Adrenal gland (tissue), 12 donors: ENCODE results near the gene SNN. TPM values are rescaled to one million over a fixed set of nuclear protein-coding genes. Genes with fewer than 3 reads are reported as not detected.

Source experiments
- DNase-seq, 7 donors: peaks; one replicate each; pipeline ENCODE4 v3.0.0-alpha.2; 2019 to 2020
- H3K27ac ChIP-seq, 5 donors: fragments of 200-600 bp; sonication (generic) in 4 of 5; 1 replicate in 3 of 5; 2 replicates in 2 of 5; pipeline versions ENCODE4 v1.5.1 to v1.8.0; 2016 to 2020; ENCODE audit warnings: mild to moderate bottlenecking in 1 of 5
- H3K27me3 ChIP-seq: fragments of 200-600 bp; 2 replicates; pipeline ENCODE4 v1.8.0; 2021
- H3K36me3 ChIP-seq, 2 donors: fragments of 200-600 bp; replicated peaks in 1 of 2; 1 replicate in 1 of 2; 2 replicates in 1 of 2; pipeline versions ENCODE4 v1.5.1 to v1.8.0; 2018 to 2022
- H3K4me1 ChIP-seq, 2 donors: fragments of 200-600 bp; replicated peaks in 1 of 2; 1 replicate in 1 of 2; 2 replicates in 1 of 2; pipeline versions ENCODE4 v1.5.1 to v1.8.0; 2018 to 2021
- H3K4me3 ChIP-seq, 4 donors: fragments of 200-600 bp; sonication (generic) in 3 of 4; one replicate each; pipeline ENCODE4 v1.5.1; 2016 to 2018
- H3K9me3 ChIP-seq, 3 donors: fragments of 200-600 bp; sonication (generic) in 1 of 3; replicated peaks in 1 of 3; 1 replicate in 2 of 3; 2 replicates in 1 of 3; pipeline versions ENCODE4 v1.5.1 to v1.8.0; 2016 to 2021
- POLR2A ChIP-seq, 2 donors: fragments of 450-650 bp; IDR thresholded peaks; one replicate each; pipeline ENCODE4 v1.6.1; 2017; ENCODE audit warnings: antibody characterized with exemption in 2 of 2, mild to moderate bottlenecking in 2 of 2, moderate library complexity in 1 of 2
- WGBS, 4 donors: extraction: QIAGEN DNeasy Blood & Tissue Kit in 2 of 4; methylation state at CpG; one replicate each; pipeline versions ENCODE4 v1.1.5 to v1.1.7; 2013 to 2017; 5-methylcytosine and 5-hydroxymethylcytosine counted together
- intact Hi-C, 2 donors: fragments of 100-400 bp; cut with DNase I; formaldehyde crosslinking; loops; one replicate each; pipeline versions ENCODE4 v1.14.1 to v1.15.0; 2022 to 2023
- polyA plus RNA-seq, 3 donors: library from polyadenylated mRNA; stranded (reverse); fragments of 200-250 nt in 2 of 3; fragments of 350-450 nt in 1 of 3; fragmentation: Illumina TruSeq in 1 of 3; extraction: RNeasy Lipid Tissue Mini Kit (QIAGEN cat#74804) in 1 of 3; gene quantifications; one replicate each; pipeline ENCODE4 v1.2.3, GENCODE V29; 2013 to 2014
- total RNA-seq, 9 donors: library from RNA; depleted of rRNA in 4 of 9; stranded (reverse); fragments of >200 nt in 4 of 9; fragments of 120-200 nt in 1 of 9; fragmentation: NEBNext Ultra II Directional in 1 of 9; extraction: Animal tissue kit (Norgen Biotek cat#: 25700) in 1 of 9; gene quantifications; one replicate each; pipeline versions ENCODE4 v1.1.0 to v1.2.4, GENCODE V29; 2013 to 2023
- TF ChIP-seq, protein P1 (sequence below), 6 experiments: fragments of 450-650 bp in 4 of 6; fragments of 200-600 bp in 2 of 6; sonication (generic) in 1 of 6; IDR thresholded peaks; 1 replicate in 5 of 6; 2 replicates in 1 of 6; pipeline versions ENCODE4 v1.5.1 to v1.8.0; 2016 to 2021; ENCODE audit warnings: antibody characterized with exemption in 6 of 6, mild to moderate bottlenecking in 2 of 6, moderate library complexity in 1 of 6
- donor health status: healthy with polysubstance abuse.
- donor health status: Bipolar disorder and iron deficiency.
- donor health status: DM: yes; HTN: yes; CAD: no.
- donor health status: DM: no; HTN: no; CAD: no.
- donor health status: DM: no; HTN: no; CAD: no.
- donor health status: DM: yes; HTN: yes; CAD: no.

Gene SNN
- total and polyA plus RNA-seq, 12 donors: 10.5 to 94.7 (median 39.3) TPM

DNA sequence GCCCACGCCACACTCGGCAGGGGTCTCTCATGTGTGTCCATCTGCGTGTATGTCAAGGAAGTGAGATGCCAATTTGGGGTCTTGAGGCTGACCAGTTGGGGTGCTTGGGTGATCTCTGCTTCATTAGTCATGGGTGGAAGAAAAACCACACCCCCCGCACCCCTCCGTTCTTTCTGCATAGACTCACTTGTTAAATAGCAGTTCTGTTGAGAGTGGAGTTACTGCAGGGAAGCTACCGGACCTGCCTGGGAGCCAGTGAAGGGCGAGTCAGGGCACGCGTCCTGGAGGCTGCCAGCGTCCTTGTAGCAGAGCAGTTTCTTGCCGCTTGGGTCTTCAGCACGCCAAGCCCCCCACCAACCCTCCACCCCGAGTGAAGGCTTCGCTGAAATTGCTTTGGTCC lies 8.5 kb downstream of the SNN start:
- no peaks in the 10 kb centered on the region for H3K27me3 ChIP-seq
- H3K27ac ChIP-seq: peak overlapping the region in 1 of 5 donors; percentile 80
- peaks cover 0 to 46% of the 10 kb centered on the region in 2 donors for H3K36me3 ChIP-seq
- H3K9me3 ChIP-seq: no peaks in the 10 kb centered on the region
- H3K4me3 ChIP-seq: no peak overlapping the region
- TF ChIP-seq, protein P1, sequence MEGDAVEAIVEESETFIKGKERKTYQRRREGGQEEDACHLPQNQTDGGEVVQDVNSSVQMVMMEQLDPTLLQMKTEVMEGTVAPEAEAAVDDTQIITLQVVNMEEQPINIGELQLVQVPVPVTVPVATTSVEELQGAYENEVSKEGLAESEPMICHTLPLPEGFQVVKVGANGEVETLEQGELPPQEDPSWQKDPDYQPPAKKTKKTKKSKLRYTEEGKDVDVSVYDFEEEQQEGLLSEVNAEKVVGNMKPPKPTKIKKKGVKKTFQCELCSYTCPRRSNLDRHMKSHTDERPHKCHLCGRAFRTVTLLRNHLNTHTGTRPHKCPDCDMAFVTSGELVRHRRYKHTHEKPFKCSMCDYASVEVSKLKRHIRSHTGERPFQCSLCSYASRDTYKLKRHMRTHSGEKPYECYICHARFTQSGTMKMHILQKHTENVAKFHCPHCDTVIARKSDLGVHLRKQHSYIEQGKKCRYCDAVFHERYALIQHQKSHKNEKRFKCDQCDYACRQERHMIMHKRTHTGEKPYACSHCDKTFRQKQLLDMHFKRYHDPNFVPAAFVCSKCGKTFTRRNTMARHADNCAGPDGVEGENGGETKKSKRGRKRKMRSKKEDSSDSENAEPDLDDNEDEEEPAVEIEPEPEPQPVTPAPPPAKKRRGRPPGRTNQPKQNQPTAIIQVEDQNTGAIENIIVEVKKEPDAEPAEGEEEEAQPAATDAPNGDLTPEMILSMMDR (IDR thresholded peaks at IDR 0.05): no peak
- no peak for TF ChIP-seq POLR2A (IDR thresholded peaks at IDR 0.05)
- intact Hi-C loops: no loop called here
- H3K4me1 ChIP-seq: peaks cover 35 to 63% of the 10 kb centered on the region in 2 donors
- 89 to 96% (median 92%) methylated on average over 12 to 14 of the region's 14 CpGs for WGBS, 4 donors
- DNase-seq: no peak

DNA sequence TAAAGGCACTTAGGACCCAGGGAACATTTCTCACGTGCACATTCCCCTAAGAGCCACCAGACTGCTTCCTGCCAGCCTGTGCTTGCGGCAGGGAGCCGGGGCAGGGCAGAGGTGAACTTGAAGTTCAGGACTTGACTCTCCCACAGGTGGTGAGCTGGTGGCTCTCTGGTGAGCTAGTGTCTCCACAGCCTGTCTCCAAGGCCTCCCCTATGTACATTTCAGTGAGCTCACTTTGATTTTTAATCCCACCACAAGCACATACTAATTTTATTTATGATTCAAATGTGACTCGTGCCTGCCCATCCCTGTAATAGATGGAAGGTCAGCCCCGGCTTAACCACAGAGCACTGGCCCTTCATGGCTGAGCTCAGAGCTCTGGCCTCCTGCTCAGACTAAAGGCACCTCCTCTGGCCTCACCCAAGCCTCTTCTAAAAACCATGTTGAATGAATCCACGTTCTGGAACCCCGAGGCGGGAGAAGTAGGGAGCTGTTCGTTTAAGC lies 9.2 kb downstream of the SNN start:
- Histone ChIP-seq H3K4me1 (peaks cover 30 to 58% of the 10 kb centered on the region in 2 donors), H3K36me3 (peaks cover 0 to 46% of the 10 kb centered on the region in 2 donors), H3K27me3 (no peaks in the 10 kb centered on the region), H3K27ac (peak overlapping the region in 3 of 5 donors; percentile 29 to 73 (median 50)), H3K4me3 (no peak overlapping the region), H3K9me3 (no peaks in the 10 kb centered on the region)
- 66 to 74% (median 71%) methylated on average over 9 of the region's 9 CpGs for WGBS, 4 donors
- intact Hi-C loops: no loop called here
- TF ChIP-seq, protein P1 (IDR thresholded peaks at IDR 0.05): no peak
- no peak for TF ChIP-seq POLR2A (IDR thresholded peaks at IDR 0.05)
- DNase-seq: no peak

DNA sequence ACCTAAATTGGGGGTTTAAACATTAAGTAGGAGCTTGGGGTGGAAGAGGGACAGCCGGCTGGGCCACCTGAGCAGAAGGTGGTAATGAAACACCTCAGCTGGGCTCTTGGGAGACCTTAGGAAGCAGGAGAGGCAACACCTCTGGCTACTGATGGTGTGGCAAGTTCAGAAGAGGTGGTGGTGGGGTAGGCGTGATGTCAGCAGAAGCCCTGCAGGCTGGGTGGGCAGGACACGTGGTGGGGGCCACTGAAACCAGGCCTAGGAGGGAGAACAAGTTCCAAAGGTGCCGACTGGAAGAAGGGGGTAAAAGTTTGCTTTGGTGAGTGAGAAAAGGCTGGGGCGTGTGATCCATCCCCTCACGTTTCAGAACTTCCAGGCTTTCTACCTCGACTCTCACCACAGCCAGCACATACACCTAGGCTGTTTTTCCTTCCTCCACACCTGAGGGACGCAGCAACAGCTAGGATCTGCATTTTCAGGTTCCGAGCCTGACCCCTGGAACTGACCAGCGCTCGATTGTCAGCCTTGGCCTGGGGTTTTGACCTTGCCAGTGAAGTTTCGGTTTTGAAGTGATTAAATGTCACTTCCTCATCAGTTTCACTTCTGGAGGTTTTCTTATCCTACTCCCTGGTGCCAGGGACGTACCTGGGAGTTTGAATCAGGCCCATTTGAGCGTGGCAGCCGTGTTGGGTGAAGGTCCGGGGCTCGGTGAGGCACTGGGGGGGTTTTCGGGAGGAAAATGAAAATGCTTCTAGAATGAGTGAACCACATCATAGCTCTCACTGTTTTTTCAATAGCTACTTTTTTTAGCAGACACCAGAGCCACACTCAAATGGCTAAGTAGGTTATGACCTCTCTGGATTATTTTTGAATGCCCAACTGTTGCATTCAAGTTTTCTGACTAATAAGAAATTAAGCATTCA lies 10.0 kb downstream of the SNN start:
- WGBS, 4 donors: 43 to 52% (median 47%) methylated on average over 18 of the region's 18 CpGs
- intact Hi-C loops: no loop called here

DNA sequence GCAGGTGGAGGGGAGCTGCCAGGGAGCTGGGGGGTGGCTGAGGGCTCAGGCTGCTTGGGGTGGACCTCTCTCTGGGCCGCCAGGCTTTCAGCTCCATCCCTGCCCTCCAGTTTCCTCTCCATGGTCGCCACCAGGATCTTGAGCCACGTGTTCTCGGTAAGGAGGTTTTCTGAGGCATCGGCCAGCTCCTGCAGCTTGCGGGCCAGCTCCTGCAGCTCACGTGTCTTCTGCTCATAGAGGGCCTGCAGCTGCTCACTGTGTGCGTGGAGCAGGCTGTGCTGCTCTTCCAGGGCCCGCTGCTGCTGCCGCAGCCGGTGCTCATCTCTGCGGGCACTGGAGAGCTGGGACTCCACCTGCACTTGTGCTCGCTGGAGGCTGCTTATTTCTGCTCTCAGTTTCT lies 11.0 kb downstream of the SNN start:
- no peaks in the 10 kb centered on the region for H3K27me3 ChIP-seq
- H3K4me3 ChIP-seq: no peak overlapping the region
- peaks cover 0 to 64% of the 10 kb centered on the region in 2 donors for H3K36me3 ChIP-seq
- 81 to 95% (median 88%) methylated on average over 5 to 13 of the region's 13 CpGs for WGBS, 4 donors
- no peak overlapping the region for H3K27ac ChIP-seq
- no peaks in the 10 kb centered on the region for H3K9me3 ChIP-seq
- no peak for TF ChIP-seq POLR2A (IDR thresholded peaks at IDR 0.05)
- TF ChIP-seq, protein P1 (IDR thresholded peaks at IDR 0.05): no peak
- intact Hi-C loops: no loop called here
- peaks cover 14 to 41% of the 10 kb centered on the region in 2 donors for H3K4me1 ChIP-seq
- peak in 1 of 7 donors; percentile 13 for DNase-seq

More for the DNA sequence above, 10.0 kb downstream of the SNN start:
- TF ChIP-seq POLR2A (IDR thresholded peaks at IDR 0.05): no peak
- TF ChIP-seq, protein P1 (IDR thresholded peaks at IDR 0.05): no peak
- Histone ChIP-seq H3K36me3 (peaks cover 0 to 54% of the 10 kb centered on the region in 2 donors), H3K27me3 (no peaks in the 10 kb centered on the region), H3K4me3 (no peak overlapping the region), H3K27ac (peak overlapping the region in 3 of 5 donors; percentile 45 to 73 (median 50)), H3K4me1 (peaks cover 23 to 51% of the 10 kb centered on the region in 2 donors), H3K9me3 (no peaks in the 10 kb centered on the region)
- peak in 3 of 7 donors; percentile 19 to 47 (median 41) for DNase-seq
